HEK293 (cell line): Measurements from ENCODE around the gene PHYH.

Source experiments
- ELK4 ChIP-seq: IDR thresholded peaks from 2 replicates; pipeline ENCODE4 v1.6.1; 2011; ENCODE audit warnings: mild to moderate bottlenecking, low read depth, low read length, borderline replicate concordance
- GLIS1 ChIP-seq: fragments of 450-650 bp; formaldehyde crosslinking; IDR thresholded peaks from 2 replicates; pipeline ENCODE4 v1.5.1; 2016; ENCODE audit warnings: missing biosample characterization, missing genetic modification characterization
- KLF10 ChIP-seq: fragments of 450-650 bp; IDR thresholded peaks from 2 replicates; pipeline ENCODE4 v1.5.1; 2018; ENCODE audit warnings: missing biosample characterization, mild to moderate bottlenecking, missing genetic modification characterization
- TCF7L2 ChIP-seq: IDR thresholded peaks from 2 replicates; pipeline ENCODE4 v1.6.1; 2011; ENCODE audit warnings: low read depth, mild to moderate bottlenecking, inconsistent platforms, low read length, moderate library complexity, borderline replicate concordance
- ZFP3 ChIP-seq: fragments of 450-650 bp; formaldehyde crosslinking; IDR thresholded peaks from 2 replicates; pipeline ENCODE4 v1.5.1; 2016; ENCODE audit warnings: low read depth, missing biosample characterization, missing genetic modification characterization
- ZNF121 ChIP-seq: fragments of 450-650 bp; formaldehyde crosslinking; IDR thresholded peaks from 2 replicates; pipeline ENCODE4 v1.5.1; 2016; ENCODE audit warnings: missing biosample characterization, missing genetic modification characterization
- ZNF555 ChIP-seq: fragments of 450-650 bp; formaldehyde crosslinking; conservative IDR thresholded peaks from 2 replicates; pipeline ENCODE4 v1.5.1; 2017; ENCODE audit warnings: missing biosample characterization, mild to moderate bottlenecking, missing genetic modification characterization, inconsistent platforms
- ZNF571 ChIP-seq: fragments of 450-650 bp; formaldehyde crosslinking; IDR thresholded peaks from 2 replicates; pipeline ENCODE4 v1.5.0; 2017; ENCODE audit warnings: missing biosample characterization, missing genetic modification characterization
- ZNF670 ChIP-seq: fragments of 450-650 bp; formaldehyde crosslinking; IDR thresholded peaks from 2 replicates; pipeline ENCODE4 v1.5.1; 2016; ENCODE audit warnings: missing biosample characterization, missing genetic modification characterization, low read depth
- TF ChIP-seq, protein P1 (sequence below): fragments of 450-650 bp; formaldehyde crosslinking; IDR thresholded peaks from 2 replicates; pipeline ENCODE4 v1.5.1; 2016; ENCODE audit warnings: missing biosample characterization, missing genetic modification characterization
- TF ChIP-seq, protein P2 (sequence below): fragments of 450-650 bp; formaldehyde crosslinking; IDR thresholded peaks from 2 replicates; pipeline ENCODE4 v1.5.1; 2016; ENCODE audit warnings: missing biosample characterization, missing genetic modification characterization
- TF ChIP-seq, protein P3 (sequence below): fragments of 450-650 bp; formaldehyde crosslinking; IDR thresholded peaks from 2 replicates; pipeline ENCODE4 v1.5.1; 2016; ENCODE audit warnings: missing biosample characterization, missing genetic modification characterization
- TF ChIP-seq, protein P4 (sequence below): fragments of 450-650 bp; formaldehyde crosslinking; IDR thresholded peaks from 2 replicates; pipeline ENCODE4 v1.5.1; 2016; ENCODE audit warnings: missing biosample characterization, missing genetic modification characterization

DNA sequence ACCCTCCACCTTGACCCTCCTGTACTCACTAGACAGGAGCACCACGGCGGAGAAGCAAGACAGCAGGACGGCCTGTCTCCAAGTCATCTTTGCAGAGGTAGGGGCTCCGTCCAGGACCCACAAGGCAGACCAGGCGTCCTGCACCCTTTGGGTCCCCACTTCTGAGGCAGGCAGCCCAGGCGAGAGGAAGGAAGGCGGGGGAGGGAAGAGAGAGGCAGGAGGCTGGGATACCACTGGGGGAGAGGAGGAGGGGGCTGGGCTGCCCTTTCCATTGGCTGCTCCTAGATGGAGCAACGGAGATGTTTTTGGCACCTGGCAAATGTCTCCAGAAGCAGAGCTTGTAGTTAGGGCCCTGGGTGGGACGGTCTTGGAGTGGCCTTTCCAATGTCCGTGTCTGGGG lies 65.7 kb downstream of the PHYH start, which contains the start of gene UCMA:
- TF ChIP-seq, protein P1, sequence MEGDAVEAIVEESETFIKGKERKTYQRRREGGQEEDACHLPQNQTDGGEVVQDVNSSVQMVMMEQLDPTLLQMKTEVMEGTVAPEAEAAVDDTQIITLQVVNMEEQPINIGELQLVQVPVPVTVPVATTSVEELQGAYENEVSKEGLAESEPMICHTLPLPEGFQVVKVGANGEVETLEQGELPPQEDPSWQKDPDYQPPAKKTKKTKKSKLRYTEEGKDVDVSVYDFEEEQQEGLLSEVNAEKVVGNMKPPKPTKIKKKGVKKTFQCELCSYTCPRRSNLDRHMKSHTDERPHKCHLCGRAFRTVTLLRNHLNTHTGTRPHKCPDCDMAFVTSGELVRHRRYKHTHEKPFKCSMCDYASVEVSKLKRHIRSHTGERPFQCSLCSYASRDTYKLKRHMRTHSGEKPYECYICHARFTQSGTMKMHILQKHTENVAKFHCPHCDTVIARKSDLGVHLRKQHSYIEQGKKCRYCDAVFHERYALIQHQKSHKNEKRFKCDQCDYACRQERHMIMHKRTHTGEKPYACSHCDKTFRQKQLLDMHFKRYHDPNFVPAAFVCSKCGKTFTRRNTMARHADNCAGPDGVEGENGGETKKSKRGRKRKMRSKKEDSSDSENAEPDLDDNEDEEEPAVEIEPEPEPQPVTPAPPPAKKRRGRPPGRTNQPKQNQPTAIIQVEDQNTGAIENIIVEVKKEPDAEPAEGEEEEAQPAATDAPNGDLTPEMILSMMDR: no peak
- TF ChIP-seq ZNF571 (tag by site-specific recombination): no peak
- TF ChIP-seq ELK4: no peak
- no peak for TF ChIP-seq ZNF121
- TF ChIP-seq, protein P2, sequence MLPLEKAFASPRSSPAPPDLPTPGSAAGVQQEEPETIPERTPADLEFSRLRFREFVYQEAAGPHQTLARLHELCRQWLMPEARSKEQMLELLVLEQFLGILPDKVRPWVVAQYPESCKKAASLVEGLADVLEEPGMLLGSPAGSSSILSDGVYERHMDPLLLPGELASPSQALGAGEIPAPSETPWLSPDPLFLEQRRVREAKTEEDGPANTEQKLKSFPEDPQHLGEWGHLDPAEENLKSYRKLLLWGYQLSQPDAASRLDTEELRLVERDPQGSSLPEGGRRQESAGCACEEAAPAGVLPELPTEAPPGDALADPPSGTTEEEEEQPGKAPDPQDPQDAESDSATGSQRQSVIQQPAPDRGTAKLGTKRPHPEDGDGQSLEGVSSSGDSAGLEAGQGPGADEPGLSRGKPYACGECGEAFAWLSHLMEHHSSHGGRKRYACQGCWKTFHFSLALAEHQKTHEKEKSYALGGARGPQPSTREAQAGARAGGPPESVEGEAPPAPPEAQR (tag by site-specific recombination): no peak
- TF ChIP-seq GLIS1 (tag by site-specific recombination): no peak
- TF ChIP-seq KLF10: no peak
- no peak for TF ChIP-seq ZFP3 (tag by site-specific recombination)
- TF ChIP-seq, protein P3, sequence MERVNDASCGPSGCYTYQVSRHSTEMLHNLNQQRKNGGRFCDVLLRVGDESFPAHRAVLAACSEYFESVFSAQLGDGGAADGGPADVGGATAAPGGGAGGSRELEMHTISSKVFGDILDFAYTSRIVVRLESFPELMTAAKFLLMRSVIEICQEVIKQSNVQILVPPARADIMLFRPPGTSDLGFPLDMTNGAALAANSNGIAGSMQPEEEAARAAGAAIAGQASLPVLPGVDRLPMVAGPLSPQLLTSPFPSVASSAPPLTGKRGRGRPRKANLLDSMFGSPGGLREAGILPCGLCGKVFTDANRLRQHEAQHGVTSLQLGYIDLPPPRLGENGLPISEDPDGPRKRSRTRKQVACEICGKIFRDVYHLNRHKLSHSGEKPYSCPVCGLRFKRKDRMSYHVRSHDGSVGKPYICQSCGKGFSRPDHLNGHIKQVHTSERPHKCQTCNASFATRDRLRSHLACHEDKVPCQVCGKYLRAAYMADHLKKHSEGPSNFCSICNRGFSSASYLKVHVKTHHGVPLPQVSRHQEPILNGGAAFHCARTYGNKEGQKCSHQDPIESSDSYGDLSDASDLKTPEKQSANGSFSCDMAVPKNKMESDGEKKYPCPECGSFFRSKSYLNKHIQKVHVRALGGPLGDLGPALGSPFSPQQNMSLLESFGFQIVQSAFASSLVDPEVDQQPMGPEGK (tag by site-specific recombination): no peak
- no peak for TF ChIP-seq ZNF555 (tag by site-specific recombination)
- no peak for TF ChIP-seq ZNF670
- TF ChIP-seq, protein P4, sequence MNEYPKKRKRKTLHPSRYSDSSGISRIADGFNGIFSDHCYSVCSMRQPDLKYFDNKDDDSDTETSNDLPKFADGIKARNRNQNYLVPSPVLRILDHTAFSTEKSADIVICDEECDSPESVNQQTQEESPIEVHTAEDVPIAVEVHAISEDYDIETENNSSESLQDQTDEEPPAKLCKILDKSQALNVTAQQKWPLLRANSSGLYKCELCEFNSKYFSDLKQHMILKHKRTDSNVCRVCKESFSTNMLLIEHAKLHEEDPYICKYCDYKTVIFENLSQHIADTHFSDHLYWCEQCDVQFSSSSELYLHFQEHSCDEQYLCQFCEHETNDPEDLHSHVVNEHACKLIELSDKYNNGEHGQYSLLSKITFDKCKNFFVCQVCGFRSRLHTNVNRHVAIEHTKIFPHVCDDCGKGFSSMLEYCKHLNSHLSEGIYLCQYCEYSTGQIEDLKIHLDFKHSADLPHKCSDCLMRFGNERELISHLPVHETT (tag by site-specific recombination): no peak
- no peak for TF ChIP-seq TCF7L2
